PC-3 (cell line): Measurements from ENCODE around the gene MGAT5. TPM values are rescaled to one million over a fixed set of nuclear protein-coding genes. Genes with fewer than 3 reads are reported as not detected.
A peak's percentile ranks its signal among the peaks of the same experiment; 100 is the strongest.

Experiments
- ATAC-seq: fragments of 200-7000 bp; cut with Tn5 transposase; 2 replicates; pipeline ENCODE4 v1.9.1; 2020; ENCODE audit warnings: mild to moderate bottlenecking, moderate library complexity
- BruUV-seq: library from RNA; stranded (reverse); fragments of 400-500 nt; replicated peaks from 2 replicates; lab custom pipeline; 2021; lab: Mats Ljungman, UMichigan
- CTCF ChIA-PET: fragments of 300-600 bp; sonication (Branson Sonifier 250); formaldehyde crosslinking; loops from one replicate; lab custom pipeline; 2022; ENCODE audit warnings: antibody characterized with exemption; lab: Charles Lee
- POLR2A ChIA-PET: fragments of 300-600 bp; sonication (Branson Sonifier 250); formaldehyde crosslinking; loops from one replicate; lab custom pipeline; 2022; ENCODE audit warnings: antibody characterized with exemption; ENCODE audit not compliant: unreplicated experiment; lab: Charles Lee
- DNase-seq: peaks from one replicate; pipeline ENCODE4 v3.0.0-alpha.2; 2015
- H2AFZ ChIP-seq: fragments of 300-600 bp; sonication (generic); 2 replicates; pipeline ENCODE4 v1.6.0; 2016; ENCODE audit warnings: antibody characterized with exemption, low read length
- H3F3A ChIP-seq: fragments of 300-600 bp; sonication (generic); one replicate; pipeline ENCODE4 v1.6.0; 2017; ENCODE audit warnings: antibody characterized with exemption, low read length, control low read depth, mild to moderate bottlenecking; ENCODE audit not compliant: unreplicated experiment
- H3K27ac ChIP-seq: fragments of 300-600 bp; sonication (generic); 2 replicates; pipeline ENCODE4 v1.5.1; 2016; ENCODE audit warnings: mild to moderate bottlenecking, low read length
- H3K27me3 ChIP-seq: fragments of 300-600 bp; sonication (generic); 2 replicates; pipeline ENCODE4 v1.6.1; 2016; ENCODE audit warnings: low read length, mixed read lengths
- H3K36me3 ChIP-seq: fragments of 300-600 bp; sonication (generic); 2 replicates; pipeline ENCODE4 v1.6.1; 2016; ENCODE audit warnings: low read depth, mixed run types, low read length, mixed read lengths
- H3K4me1 ChIP-seq: fragments of 300-600 bp; sonication (generic); 2 replicates; pipeline ENCODE4 v1.5.1; 2016; ENCODE audit warnings: low read length; ENCODE audit not compliant: insufficient read depth
- H3K4me2 ChIP-seq: fragments of 300-600 bp; sonication (generic); 2 replicates; pipeline ENCODE4 v1.6.0; 2016; ENCODE audit warnings: low read length
- H3K4me3 ChIP-seq: fragments of 300-600 bp; sonication (generic); 2 replicates; pipeline ENCODE4 v1.5.1; 2016; ENCODE audit warnings: mild to moderate bottlenecking, low read length, mixed read lengths
- H3K79me2 ChIP-seq: fragments of 300-600 bp; sonication (generic); 2 replicates; pipeline ENCODE4 v1.6.1; 2017; ENCODE audit warnings: low read length, mixed read lengths
- H3K9ac ChIP-seq: fragments of 300-600 bp; sonication (generic); 2 replicates; pipeline ENCODE4 v1.6.0; 2016; ENCODE audit warnings: mild to moderate bottlenecking, low read length
- H3K9me2 ChIP-seq: fragments of 300-600 bp; sonication (generic); replicated peaks from 2 replicates; pipeline ENCODE4 v1.6.1; 2016; ENCODE audit warnings: mixed run types, low read length, mixed read lengths
- H3K9me3 ChIP-seq: fragments of 300-600 bp; sonication (generic); 2 replicates; pipeline ENCODE4 v1.6.1; 2016; ENCODE audit warnings: low read length, mixed read lengths
- H4K20me1 ChIP-seq: fragments of 300-600 bp; sonication (generic); 2 replicates; pipeline ENCODE4 v1.6.1; 2016; ENCODE audit warnings: low read length, mixed read lengths
- EZH2 ChIP-seq: fragments of 300-600 bp; sonication (generic); IDR thresholded peaks from one replicate; pipeline ENCODE4 v1.6.1; 2017; ENCODE audit warnings: antibody characterized with exemption, mild to moderate bottlenecking, low read length; ENCODE audit not compliant: unreplicated experiment
- EZH2phosphoT487 ChIP-seq: fragments of 300-600 bp; sonication (generic); IDR thresholded peaks from 2 replicates; pipeline ENCODE4 v1.6.1; 2018; ENCODE audit warnings: mild to moderate bottlenecking, antibody characterized with exemption, low read length, borderline replicate concordance
- intact Hi-C: fragments of 100-400 bp; cut with micrococcal nuclease; formaldehyde crosslinking; loops from 2 replicates; pipeline ENCODE4 v1.9.0; 2023
- total RNA-seq: library from RNA; depleted of rRNA; stranded (reverse); fragments of >200 nt; gene quantifications from 2 replicates; pipeline ENCODE4 v1.2.3, GENCODE V29; 2014
- TF ChIP-seq, protein P1 (sequence below): fragments of 300-600 bp; sonication (generic); conservative IDR thresholded peaks from 2 replicates; pipeline ENCODE4 v1.5.1; 2017; ENCODE audit warnings: antibody characterized with exemption, low read depth, mild to moderate bottlenecking, low read length

Gene MGAT5
- total RNA-seq, 1 experiment from 2014 or later = 33.8 TPM

DNA sequence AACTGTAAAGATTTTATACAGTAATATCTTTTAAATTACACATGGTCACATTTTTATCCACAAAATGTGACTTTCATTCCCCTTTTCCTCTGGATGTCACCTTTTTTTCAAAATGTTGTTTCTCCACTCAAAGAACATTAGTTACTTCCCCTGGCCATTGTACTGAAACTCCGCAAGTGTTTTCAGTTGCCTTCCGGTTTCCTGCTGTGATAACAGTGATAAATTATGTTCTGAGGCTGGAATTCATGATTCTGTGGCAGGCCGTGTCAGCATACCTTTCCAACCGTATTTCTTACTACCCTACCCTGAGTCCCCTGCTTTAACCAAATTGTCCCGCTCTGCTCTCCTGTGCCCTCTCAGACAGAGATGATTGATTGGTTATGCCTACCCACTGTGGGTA is 53.5 kb downstream of the MGAT5 start:
- Histone ChIP-seq H3K9me2 (no peaks in the 10 kb centered on the region), H3K36me3 (no peaks in the 10 kb centered on the region), H2AFZ (no peak overlapping the region), H3K4me1 (peaks cover 5% of the 10 kb centered on the region; the same call in 1 of the 2 replicates), H3F3A (no peaks in the 10 kb centered on the region), H3K4me2 (no peak overlapping the region), H3K9me3 (no peaks in the 10 kb centered on the region), H3K27me3 (no peaks in the 10 kb centered on the region), H4K20me1 (no peaks in the 10 kb centered on the region), H3K79me2 (no peaks in the 10 kb centered on the region), H3K27ac (no peak overlapping the region), H3K4me3 (no peak overlapping the region), H3K9ac (no peak overlapping the region)
- ChIA-PET CTCF (no interaction called here), POLR2A (interaction anchor here (0.6 kb wide), 1 partner anchor 17 kb away, joined by 3 read pairs; no protein-coding TSS in a partner anchor)
- intact Hi-C loops = no loop called here
- TF ChIP-seq, protein P1, sequence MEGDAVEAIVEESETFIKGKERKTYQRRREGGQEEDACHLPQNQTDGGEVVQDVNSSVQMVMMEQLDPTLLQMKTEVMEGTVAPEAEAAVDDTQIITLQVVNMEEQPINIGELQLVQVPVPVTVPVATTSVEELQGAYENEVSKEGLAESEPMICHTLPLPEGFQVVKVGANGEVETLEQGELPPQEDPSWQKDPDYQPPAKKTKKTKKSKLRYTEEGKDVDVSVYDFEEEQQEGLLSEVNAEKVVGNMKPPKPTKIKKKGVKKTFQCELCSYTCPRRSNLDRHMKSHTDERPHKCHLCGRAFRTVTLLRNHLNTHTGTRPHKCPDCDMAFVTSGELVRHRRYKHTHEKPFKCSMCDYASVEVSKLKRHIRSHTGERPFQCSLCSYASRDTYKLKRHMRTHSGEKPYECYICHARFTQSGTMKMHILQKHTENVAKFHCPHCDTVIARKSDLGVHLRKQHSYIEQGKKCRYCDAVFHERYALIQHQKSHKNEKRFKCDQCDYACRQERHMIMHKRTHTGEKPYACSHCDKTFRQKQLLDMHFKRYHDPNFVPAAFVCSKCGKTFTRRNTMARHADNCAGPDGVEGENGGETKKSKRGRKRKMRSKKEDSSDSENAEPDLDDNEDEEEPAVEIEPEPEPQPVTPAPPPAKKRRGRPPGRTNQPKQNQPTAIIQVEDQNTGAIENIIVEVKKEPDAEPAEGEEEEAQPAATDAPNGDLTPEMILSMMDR = no peak
- TF ChIP-seq EZH2 (no peak), EZH2phosphoT487 (no peak)
- ATAC-seq = no peak
- no TSS peak for BruUV-seq
- DNase-seq = no peak

- Histone ChIP-seq H3K27ac (no peak overlapping the region), H3K79me2 (no peaks in the 10 kb centered on the region), H3K9me3 (no peaks in the 10 kb centered on the region), H3K9me2 (no peaks in the 10 kb centered on the region), H3K4me1 (peaks cover 5% of the 10 kb centered on the region; the same call in 1 of the 2 replicates), H3K4me3 (no peak overlapping the region), H4K20me1 (no peaks in the 10 kb centered on the region), H2AFZ (no peak overlapping the region), H3K9ac (no peak overlapping the region), H3F3A (no peaks in the 10 kb centered on the region), H3K4me2 (no peak overlapping the region), H3K27me3 (no peaks in the 10 kb centered on the region), H3K36me3 (no peaks in the 10 kb centered on the region)
- intact Hi-C loops = no loop called here
- TF ChIP-seq EZH2 = no peak
- TF ChIP-seq, protein P1 = no peak
- TF ChIP-seq EZH2phosphoT487 = no peak
- CTCF ChIA-PET = no interaction called here
- BruUV-seq = no TSS peak
- DNase-seq (peak; percentile 14), ATAC-seq (no peak; the same call in 1 of the 2 replicates)
- POLR2A ChIA-PET = interaction anchor here (0.6 kb wide), 1 partner anchor 38 kb away, joined by 3 read pairs; no protein-coding TSS in a partner anchor
Observed at GRCh38 chr2:134308474-134309385, 54.9 kb downstream of the MGAT5 start.
